GM18499 (cell line): ENCODE results near the gene CDK14.

Source experiments
- ATAC-seq: cut with Tn5 transposase; IDR thresholded peaks from one replicate; pipeline ENCODE4 v1.9.1; 2021; ENCODE audit warnings: moderate number of reproducible peaks; ENCODE audit not compliant: insufficient read depth, unreplicated experiment

CDK14 gene

GRCh38 chr7:90972906-90973550, 376.9 kb downstream of the CDK14 start:
- ATAC-seq: no peak

GRCh38 chr7:90977056-90977455, 380.9 kb downstream of the CDK14 start:
- no peak for ATAC-seq

DNA sequence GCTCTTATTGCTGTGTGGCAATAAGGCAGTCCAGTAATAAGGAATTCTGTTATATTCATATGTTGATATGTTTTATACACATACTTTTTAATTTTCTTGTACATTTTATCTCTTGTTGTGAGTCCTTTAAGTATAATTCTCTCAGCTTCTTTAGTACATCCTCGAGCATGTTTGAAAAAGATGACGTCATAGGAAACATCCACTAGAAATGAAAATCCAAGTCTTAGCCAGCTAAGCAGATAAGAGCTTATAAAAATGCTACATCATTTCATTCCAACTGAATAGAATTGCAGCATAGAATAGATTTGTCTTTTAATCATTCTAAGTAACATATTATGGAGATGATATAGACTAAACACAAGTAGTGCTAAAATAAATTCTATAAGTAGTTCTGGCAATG, 384.4 kb downstream of the CDK14 start:
- ATAC-seq: no peak

GRCh38 chr7:90982228-90982627, 386.1 kb downstream of the CDK14 start:
- ATAC-seq: no peak

DNA sequence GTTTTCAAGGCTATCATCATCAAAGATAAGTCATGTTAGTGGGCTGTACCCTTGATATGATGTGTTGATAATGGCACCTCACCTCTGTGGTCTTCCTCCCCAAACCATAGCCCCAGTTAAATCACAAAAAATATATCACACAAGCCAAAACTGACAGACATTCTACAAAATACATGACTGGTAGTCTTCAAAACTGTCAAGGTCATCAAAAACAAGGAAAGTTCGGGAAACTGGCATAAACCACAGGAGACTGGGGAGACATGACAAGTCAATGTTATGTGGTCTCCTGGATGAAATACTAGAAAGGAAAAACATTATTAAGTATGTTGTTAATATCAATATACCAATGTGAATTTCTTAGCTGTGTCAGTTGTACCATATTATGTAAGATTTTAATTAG, 388.6 kb downstream of the CDK14 start:
- no peak for ATAC-seq

- ATAC-seq: no peak
Observed at GRCh38 chr7:90988516-90988915, 392.4 kb downstream of the CDK14 start.

GRCh38 chr7:90988996-90989765, 393.1 kb downstream of the CDK14 start:
- no peak for ATAC-seq

- ATAC-seq: no peak
Observed at GRCh38 chr7:90994121-90994520, 398.0 kb downstream of the CDK14 start.

- ATAC-seq: no peak
Observed at GRCh38 chr7:90994601-90995000, 398.5 kb downstream of the CDK14 start.

- no peak for ATAC-seq
Observed at GRCh38 chr7:90995996-90996395, 399.9 kb downstream of the CDK14 start.

GRCh38 chr7:90999989-91000979, 404.2 kb downstream of the CDK14 start:
- ATAC-seq: no peak

DNA sequence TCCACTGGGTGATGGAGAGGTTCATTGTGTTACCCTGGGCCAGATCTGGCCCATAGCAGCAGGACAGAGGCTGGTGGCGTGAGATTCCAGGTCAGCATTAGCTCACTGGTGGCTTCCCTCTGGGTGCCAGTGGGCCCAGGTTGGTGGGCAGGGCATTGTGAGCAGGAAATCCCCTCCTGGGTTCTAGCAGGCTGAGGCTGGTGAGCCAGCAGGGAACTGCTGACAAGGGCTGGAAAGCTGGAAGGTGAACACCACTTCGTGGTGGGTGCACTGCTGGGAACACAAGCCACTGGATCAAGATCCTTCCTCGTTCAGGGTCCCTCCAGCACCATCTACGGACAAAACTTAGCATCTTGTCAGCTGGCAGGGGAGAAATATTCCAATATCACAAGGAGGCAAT, 408.9 kb downstream of the CDK14 start:
- ATAC-seq: no peak

DNA sequence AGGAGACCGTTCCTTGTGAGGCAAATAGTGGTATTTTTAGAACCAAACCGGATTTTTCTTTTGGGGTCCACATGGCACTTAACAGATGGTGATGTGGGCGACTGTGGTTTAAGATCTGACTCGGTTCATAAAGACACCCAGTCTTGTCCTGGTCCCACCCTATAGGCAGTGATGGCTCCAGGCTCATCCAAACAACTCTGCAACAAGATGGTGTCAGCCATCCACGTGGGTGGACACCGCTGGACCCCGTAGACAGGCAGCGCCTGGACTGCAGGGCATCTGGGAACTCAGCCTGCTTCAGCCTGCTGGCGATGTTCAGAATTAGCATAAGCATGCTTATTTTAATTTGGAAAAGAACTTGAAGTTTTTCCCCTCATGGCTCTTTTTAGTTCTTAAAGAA, 409.7 kb downstream of the CDK14 start:
- ATAC-seq: no peak

DNA sequence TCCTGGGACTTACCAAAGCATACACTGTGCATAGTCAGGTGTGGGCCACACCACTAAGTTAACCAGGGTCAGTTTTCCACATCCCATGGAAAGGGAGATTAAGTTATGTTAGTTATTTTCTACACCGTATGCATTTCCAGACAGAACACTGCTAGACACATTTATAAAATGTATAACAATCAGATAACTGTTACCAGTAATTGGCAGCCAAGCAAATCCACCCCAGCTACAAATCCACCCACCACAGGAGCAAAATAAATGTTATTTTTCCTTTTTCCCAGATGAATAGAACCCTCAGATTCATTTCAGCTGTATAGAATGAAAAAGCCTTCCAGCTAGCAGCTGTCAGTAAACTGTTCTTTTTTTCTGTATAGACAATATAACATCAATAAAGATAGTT, 411.2 kb downstream of the CDK14 start:
- ATAC-seq: no peak

GRCh38 chr7:91013078-91013477, 417.0 kb downstream of the CDK14 start:
- ATAC-seq: no peak

- ATAC-seq: no peak
Observed at GRCh38 chr7:91019686-91020385, 423.7 kb downstream of the CDK14 start.

DNA sequence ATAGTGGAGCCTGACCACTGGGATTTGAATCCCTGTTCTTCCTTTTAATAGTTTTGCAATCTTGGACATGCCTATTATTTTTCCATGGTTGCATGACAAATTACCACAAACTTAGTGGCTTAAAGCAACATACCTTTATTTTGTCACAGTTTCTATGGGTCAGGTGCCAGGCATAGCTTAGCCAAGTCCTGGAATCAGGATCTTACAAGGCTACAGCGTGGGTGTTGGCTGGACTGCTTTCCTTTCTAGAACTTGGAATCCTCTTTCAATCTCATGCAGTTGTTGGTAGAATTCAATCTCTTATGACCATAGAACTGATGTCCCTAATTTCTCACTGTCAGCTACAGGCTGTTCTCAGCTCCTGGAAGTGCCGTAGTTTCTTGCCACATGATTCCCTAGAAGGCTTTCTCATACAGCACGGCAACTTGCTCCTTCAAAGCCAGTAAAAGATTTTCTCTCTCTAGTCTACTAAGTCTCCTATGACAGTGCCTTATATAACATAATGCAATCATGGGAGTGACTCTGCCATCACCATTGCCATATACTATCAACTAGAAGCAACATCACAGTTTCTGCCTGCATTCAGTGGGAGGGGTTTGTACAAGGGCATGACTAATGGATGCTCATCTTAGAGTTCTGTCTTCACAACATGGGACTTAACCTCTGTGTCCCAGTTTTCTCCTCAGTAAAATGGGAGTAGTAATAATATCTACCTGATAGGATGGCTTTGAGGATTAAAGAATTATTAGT, 424.7 kb downstream of the CDK14 start:
- no peak for ATAC-seq

DNA sequence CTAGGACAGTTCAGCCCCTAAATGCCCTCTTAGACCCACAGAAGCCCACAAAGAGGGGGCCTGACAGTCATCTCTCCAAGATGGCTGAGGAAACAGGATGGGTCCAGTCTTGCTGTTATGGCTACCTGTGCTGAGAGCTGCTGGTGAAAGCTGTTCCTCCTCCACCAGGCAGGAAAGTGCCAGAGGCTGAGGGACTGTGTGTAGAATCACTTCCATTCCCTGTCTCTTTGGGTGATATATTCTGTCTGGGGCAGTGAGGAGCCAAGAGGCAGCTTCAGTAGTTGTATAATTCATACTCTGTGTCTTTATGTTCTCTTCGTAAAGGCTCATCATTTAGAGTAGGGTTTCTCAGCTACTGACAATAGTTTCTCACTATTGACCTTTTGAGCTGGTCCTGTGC, 425.8 kb downstream of the CDK14 start:
- no peak for ATAC-seq

GRCh38 chr7:91025906-91026390, 429.8 kb downstream of the CDK14 start:
- ATAC-seq: no peak
